Caco-2 (cell line): Measurements from ENCODE around the gene PTCD3. TPM values are rescaled to one million over a fixed set of nuclear protein-coding genes. Genes with fewer than 3 reads are reported as not detected.

Experiments
- BruUV-seq: library from RNA; stranded (reverse); fragments of 400-500 nt; replicated peaks from 2 replicates; lab custom pipeline; 2021; lab: Mats Ljungman, UMichigan
- CTCF ChIA-PET: fragments of 300-600 bp; sonication (Branson Sonifier 250); formaldehyde crosslinking; loops from one replicate; lab custom pipeline; 2022; ENCODE audit warnings: antibody characterized with exemption; lab: Charles Lee
- POLR2A ChIA-PET: fragments of 300-600 bp; sonication (Branson Sonifier 250); formaldehyde crosslinking; loops from one replicate; lab custom pipeline; 2022; ENCODE audit warnings: antibody characterized with exemption; lab: Charles Lee
- DNase-seq, 2 experiments: peaks; one replicate each; pipeline versions ENCODE4 v3.0.0 to v3.0.0-alpha.2; 2020 to 2022
- H3K27me3 ChIP-seq: replicated peaks from 2 replicates; pipeline ENCODE4 v1.6.0; 2011; ENCODE audit warnings: low read length; ENCODE audit not compliant: control insufficient read depth, insufficient read depth
- H3K36me3 ChIP-seq: 2 replicates; pipeline ENCODE4 v1.5.1; 2011; ENCODE audit warnings: low read length; ENCODE audit not compliant: control insufficient read depth, insufficient read depth
- H3K4me1 ChIP-seq: fragments of 250-450 bp; sonication (Bioruptor Pico); 2 replicates; pipeline ENCODE4 v1.5.1; 2020; ENCODE audit warnings: mild to moderate bottlenecking
- H3K4me3 ChIP-seq: 2 replicates; pipeline ENCODE4 v1.5.1; 2011; ENCODE audit warnings: low read depth, mild to moderate bottlenecking, control low read depth, low read length
- H3K9me3 ChIP-seq: fragments of 250-450 bp; sonication (Bioruptor Pico); 2 replicates; pipeline ENCODE4 v1.5.1; 2020; ENCODE audit warnings: mild to moderate bottlenecking, moderate library complexity
- H3K27ac Mint-ChIP-seq: one replicate; pipeline ENCODE4 v1.8.0; 2022; ENCODE audit warnings: mixed read lengths; ENCODE audit not compliant: unreplicated experiment
- H3K27me3 Mint-ChIP-seq: one replicate; pipeline ENCODE4 v1.8.0; 2022; ENCODE audit warnings: mixed read lengths; ENCODE audit not compliant: insufficient read depth, unreplicated experiment
- H3K36me3 Mint-ChIP-seq: one replicate; pipeline ENCODE4 v1.8.0; 2022; ENCODE audit warnings: mild to moderate bottlenecking, mixed read lengths; ENCODE audit not compliant: insufficient read depth, unreplicated experiment
- H3K4me1 Mint-ChIP-seq: one replicate; pipeline ENCODE4 v1.8.0; 2022; ENCODE audit warnings: low read depth, mixed read lengths; ENCODE audit not compliant: unreplicated experiment
- H3K4me3 Mint-ChIP-seq: one replicate; pipeline ENCODE4 v1.8.0; 2022; ENCODE audit warnings: mild to moderate bottlenecking, moderate library complexity, mixed read lengths; ENCODE audit not compliant: unreplicated experiment
- H3K9me3 Mint-ChIP-seq: one replicate; pipeline ENCODE4 v1.8.0; 2022; ENCODE audit warnings: mixed read lengths; ENCODE audit not compliant: unreplicated experiment
- intact Hi-C: fragments of 100-400 bp; cut with micrococcal nuclease; formaldehyde crosslinking; loops from one replicate; pipeline ENCODE4 v1.10.0; 2022; ENCODE audit not compliant: unreplicated experiment
- total RNA-seq: library from RNA; stranded (reverse); gene quantifications from 2 replicates; pipeline ENCODE4 v1.2.3, GENCODE V29; 2022
- TF ChIP-seq, protein P1 (sequence below), 2 experiments: fragments of 200-600 bp in 1 of 2; IDR thresholded peaks; 1 replicate in 1 of 2; 2 replicates in 1 of 2; pipeline versions ENCODE4 v1.5.1 to v1.8.0; 2011 to 2022; ENCODE audit warnings: antibody characterized with exemption in 1 of 2, control low read depth in 1 of 2, inconsistent platforms in 1 of 2, low read depth in 1 of 2, low read length in 1 of 2, mild to moderate bottlenecking in 1 of 2, moderate library complexity in 1 of 2; ENCODE audit not compliant: insufficient read depth in 1 of 2, severe bottlenecking in 1 of 2, unreplicated experiment in 1 of 2

The PTCD3 gene
- total RNA-seq, 1 experiment from 2014 or later, result 282 TPM

DNA sequence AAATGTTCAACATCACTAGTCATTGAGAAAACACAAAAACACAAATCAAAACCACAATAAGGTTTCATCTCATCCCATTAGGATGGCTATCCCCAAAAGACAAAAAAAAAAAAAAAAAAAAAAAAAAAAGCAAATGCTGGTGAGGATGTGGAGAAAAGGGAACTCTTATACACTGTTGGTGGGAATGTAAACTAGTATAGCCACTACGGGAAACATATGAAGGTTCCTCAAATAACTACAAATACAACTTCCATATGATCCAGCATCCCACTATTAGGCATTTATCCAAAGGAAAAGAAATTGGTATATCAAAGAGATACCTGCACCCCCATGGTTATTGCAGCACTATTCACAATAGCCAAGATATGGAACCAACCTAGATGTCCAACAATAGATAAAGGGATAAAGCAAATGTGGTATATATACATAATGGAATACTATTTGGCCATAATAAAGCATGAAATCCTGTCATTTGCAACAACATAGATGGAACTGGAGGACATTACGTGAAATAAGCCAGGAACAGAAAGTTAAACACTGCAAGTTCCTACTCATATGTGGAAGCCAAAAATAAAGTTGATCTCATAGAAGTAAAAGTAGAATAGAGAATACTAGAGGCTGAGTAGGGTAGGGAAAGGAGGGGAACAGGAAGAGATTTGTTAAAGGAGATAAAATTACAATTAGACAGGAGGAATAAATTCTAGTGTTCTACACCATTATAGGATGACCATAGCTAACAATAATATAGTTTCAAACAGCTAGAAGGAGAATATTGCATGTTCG is 8.7 kb upstream of the PTCD3 start:
- no peaks in the 10 kb centered on the region for H3K27me3 Mint-ChIP-seq
- peaks cover 1% of the 10 kb centered on the region for H3K4me1 Mint-ChIP-seq
- DNase-seq, result no peak
- intact Hi-C loops, result no loop called here
- Histone ChIP-seq H3K9me3 (no peaks in the 10 kb centered on the region), H3K27me3 (no peaks in the 10 kb centered on the region), H3K36me3 (no peaks in the 10 kb centered on the region; the same call in 1 of the 2 replicates), H3K4me3 (no peak overlapping the region), H3K4me1 (no peaks in the 10 kb centered on the region)
- peaks cover 73% of the 10 kb centered on the region for H3K36me3 Mint-ChIP-seq
- H3K4me3 Mint-ChIP-seq, result no peak overlapping the region
- no TSS peak for BruUV-seq
- H3K27ac Mint-ChIP-seq, result no peak overlapping the region
- TF ChIP-seq, protein P1, sequence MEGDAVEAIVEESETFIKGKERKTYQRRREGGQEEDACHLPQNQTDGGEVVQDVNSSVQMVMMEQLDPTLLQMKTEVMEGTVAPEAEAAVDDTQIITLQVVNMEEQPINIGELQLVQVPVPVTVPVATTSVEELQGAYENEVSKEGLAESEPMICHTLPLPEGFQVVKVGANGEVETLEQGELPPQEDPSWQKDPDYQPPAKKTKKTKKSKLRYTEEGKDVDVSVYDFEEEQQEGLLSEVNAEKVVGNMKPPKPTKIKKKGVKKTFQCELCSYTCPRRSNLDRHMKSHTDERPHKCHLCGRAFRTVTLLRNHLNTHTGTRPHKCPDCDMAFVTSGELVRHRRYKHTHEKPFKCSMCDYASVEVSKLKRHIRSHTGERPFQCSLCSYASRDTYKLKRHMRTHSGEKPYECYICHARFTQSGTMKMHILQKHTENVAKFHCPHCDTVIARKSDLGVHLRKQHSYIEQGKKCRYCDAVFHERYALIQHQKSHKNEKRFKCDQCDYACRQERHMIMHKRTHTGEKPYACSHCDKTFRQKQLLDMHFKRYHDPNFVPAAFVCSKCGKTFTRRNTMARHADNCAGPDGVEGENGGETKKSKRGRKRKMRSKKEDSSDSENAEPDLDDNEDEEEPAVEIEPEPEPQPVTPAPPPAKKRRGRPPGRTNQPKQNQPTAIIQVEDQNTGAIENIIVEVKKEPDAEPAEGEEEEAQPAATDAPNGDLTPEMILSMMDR (IDR thresholded peaks at IDR 0.05; ENCODE audit: insufficient read depth in 1 of 2, low read depth in 1 of 2, low read length in 1 of 2, severe bottlenecking in 1 of 2, unreplicated experiment in 1 of 2), result no peak
- no peaks in the 10 kb centered on the region for H3K9me3 Mint-ChIP-seq
- CTCF ChIA-PET, result no interaction called here
- POLR2A ChIA-PET, result no interaction called here

DNA sequence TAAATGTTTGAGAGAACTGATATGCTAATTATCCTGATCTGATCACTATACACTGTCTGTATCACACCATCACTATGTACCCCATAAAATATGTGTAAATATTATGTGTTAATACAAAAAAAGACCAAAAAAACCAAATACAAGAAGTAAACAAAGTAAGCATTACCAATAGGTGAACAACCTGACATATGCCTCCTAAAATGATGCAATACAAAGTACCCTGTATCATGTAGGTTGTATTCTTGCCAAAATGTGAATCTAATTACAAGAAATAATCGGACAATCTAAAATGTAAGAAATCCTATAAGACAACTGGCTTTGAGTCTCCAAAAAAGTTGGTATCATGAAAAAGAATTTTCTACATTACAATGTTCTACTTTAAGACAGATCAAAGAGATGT is 8.1 kb upstream of the PTCD3 start:
- no peak overlapping the region for H3K4me3 ChIP-seq
- Mint-ChIP-seq H3K27me3 (no peaks in the 10 kb centered on the region), H3K27ac (no peak overlapping the region), H3K36me3 (peaks cover 76% of the 10 kb centered on the region), H3K9me3 (no peaks in the 10 kb centered on the region), H3K4me3 (no peak overlapping the region), H3K4me1 (peaks cover 7% of the 10 kb centered on the region)
- no TSS peak for BruUV-seq
- intact Hi-C loops, result no loop called here
- ChIA-PET POLR2A (interaction anchor here (0.6 kb wide), 1 partner anchor 18 kb away, joined by 3 read pairs; no protein-coding TSS in a partner anchor), CTCF (no interaction called here)
- DNase-seq, result no peak
- H3K36me3 ChIP-seq, result no peaks in the 10 kb centered on the region; the same call in 1 of the 2 replicates
- H3K4me1 ChIP-seq, result no peaks in the 10 kb centered on the region
- TF ChIP-seq, protein P1 (IDR thresholded peaks at IDR 0.05; ENCODE audit: insufficient read depth in 1 of 2, low read depth in 1 of 2, low read length in 1 of 2, severe bottlenecking in 1 of 2, unreplicated experiment in 1 of 2), result no peak
- no peaks in the 10 kb centered on the region for H3K27me3 ChIP-seq
- H3K9me3 ChIP-seq, result no peaks in the 10 kb centered on the region

DNA sequence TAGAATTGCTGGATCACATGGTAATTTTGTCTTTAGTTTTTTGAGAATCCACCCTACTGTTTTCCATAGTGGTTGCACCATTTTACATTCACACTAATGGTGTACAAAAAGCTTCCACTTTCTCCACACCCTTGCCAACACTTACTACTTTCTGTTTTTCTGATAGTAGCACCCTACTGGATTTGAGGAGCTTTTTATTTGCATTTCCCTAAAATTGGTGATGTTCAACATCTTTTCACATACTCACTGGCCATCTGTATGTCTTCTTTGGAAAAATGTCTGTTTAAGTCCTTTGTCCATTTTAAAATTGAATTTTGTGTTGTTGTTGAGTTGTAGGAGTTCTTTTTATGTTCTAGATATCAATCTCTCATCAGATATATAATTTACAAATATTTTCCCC is 3.9 kb upstream of the PTCD3 start:
- POLR2A ChIA-PET, result no interaction called here
- no peak overlapping the region for H3K27ac Mint-ChIP-seq

More for the DNA sequence above, 3.9 kb upstream of the PTCD3 start:
- no peaks in the 10 kb centered on the region for H3K9me3 ChIP-seq
- intact Hi-C loops, result no loop called here
- no peaks in the 10 kb centered on the region for H3K27me3 Mint-ChIP-seq
- DNase-seq, result no peak
- H3K36me3 Mint-ChIP-seq, result peaks cover 68% of the 10 kb centered on the region
- H3K4me1 ChIP-seq, result peaks cover 4% of the 10 kb centered on the region; the same call in 1 of the 2 replicates
- no peak overlapping the region for H3K4me3 Mint-ChIP-seq
- H3K4me1 Mint-ChIP-seq, result peaks cover 21% of the 10 kb centered on the region
- no peaks in the 10 kb centered on the region for H3K9me3 Mint-ChIP-seq
- CTCF ChIA-PET, result no interaction called here
- no peaks in the 10 kb centered on the region; the same call in 1 of the 2 replicates for H3K36me3 ChIP-seq
- BruUV-seq, result no TSS peak
- TF ChIP-seq, protein P1 (IDR thresholded peaks at IDR 0.05; ENCODE audit: insufficient read depth in 1 of 2, low read depth in 1 of 2, low read length in 1 of 2, severe bottlenecking in 1 of 2, unreplicated experiment in 1 of 2), result no peak
- no peaks in the 10 kb centered on the region for H3K27me3 ChIP-seq
- no peak overlapping the region for H3K4me3 ChIP-seq
